SK-N-MC (cell line): ENCODE measurements around the gene XPR1.

Experiments
- EZH2 ChIP-seq: fragments of 200-600 bp; sonication (generic); IDR thresholded peaks from one replicate; pipeline ENCODE4 v1.6.1; 2017; ENCODE audit warnings: antibody characterized with exemption
- FOXP2 ChIP-seq: optimal IDR thresholded peaks from 2 replicates; pipeline ENCODE3; 2011; ENCODE audit warnings: mild to moderate bottlenecking, moderate library complexity; ENCODE audit not compliant: insufficient read depth; ENCODE audit errors: extremely low read length, control extremely low read depth
- POLR2AphosphoS5 ChIP-seq: IDR thresholded peaks from 2 replicates; pipeline ENCODE4 v1.6.1; 2012; ENCODE audit warnings: mild to moderate bottlenecking, low read depth, low read length, borderline replicate concordance

- no peak for TF ChIP-seq EZH2
- TF ChIP-seq POLR2AphosphoS5, result no peak
- no peak for TF ChIP-seq FOXP2
Observed at GRCh38 chr1:180915426-180915965, 283.7 kb downstream of the XPR1 start.
